Measurements from ENCODE around the gene HMMR.
"Not testable (repeated sequence)": the region's sequence is repeated elsewhere in the genome, so short reads cannot be mapped to it uniquely, and the experiment has no call there.

The HMMR gene, protein sequence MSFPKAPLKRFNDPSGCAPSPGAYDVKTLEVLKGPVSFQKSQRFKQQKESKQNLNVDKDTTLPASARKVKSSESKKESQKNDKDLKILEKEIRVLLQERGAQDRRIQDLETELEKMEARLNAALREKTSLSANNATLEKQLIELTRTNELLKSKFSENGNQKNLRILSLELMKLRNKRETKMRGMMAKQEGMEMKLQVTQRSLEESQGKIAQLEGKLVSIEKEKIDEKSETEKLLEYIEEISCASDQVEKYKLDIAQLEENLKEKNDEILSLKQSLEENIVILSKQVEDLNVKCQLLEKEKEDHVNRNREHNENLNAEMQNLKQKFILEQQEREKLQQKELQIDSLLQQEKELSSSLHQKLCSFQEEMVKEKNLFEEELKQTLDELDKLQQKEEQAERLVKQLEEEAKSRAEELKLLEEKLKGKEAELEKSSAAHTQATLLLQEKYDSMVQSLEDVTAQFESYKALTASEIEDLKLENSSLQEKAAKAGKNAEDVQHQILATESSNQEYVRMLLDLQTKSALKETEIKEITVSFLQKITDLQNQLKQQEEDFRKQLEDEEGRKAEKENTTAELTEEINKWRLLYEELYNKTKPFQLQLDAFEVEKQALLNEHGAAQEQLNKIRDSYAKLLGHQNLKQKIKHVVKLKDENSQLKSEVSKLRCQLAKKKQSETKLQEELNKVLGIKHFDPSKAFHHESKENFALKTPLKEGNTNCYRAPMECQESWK

GRCh38 chr5:163460562-163461171 is at the start of gene HMMR:
TSS of gene HMMR (plus strand) at chr5:163460632. CDS start at chr5:163460693, 61 bp downstream.
- no peak for DNase-seq (ENCODE audit: insufficient read length, low spot score)
- peak; percentile 31 for FAIRE-seq

GRCh38 chr5:163415673-163416072 is 44.8 kb upstream of the HMMR start:
- DNase-seq (ENCODE audit: insufficient read length, low spot score); FAIRE-seq: not testable (repeated sequence)

GRCh38 chr5:163424836-163425235 is 35.6 kb upstream of the HMMR start:
- FAIRE-seq, result no peak
- DNase-seq (ENCODE audit: insufficient read length, low spot score), result no peak

DNA sequence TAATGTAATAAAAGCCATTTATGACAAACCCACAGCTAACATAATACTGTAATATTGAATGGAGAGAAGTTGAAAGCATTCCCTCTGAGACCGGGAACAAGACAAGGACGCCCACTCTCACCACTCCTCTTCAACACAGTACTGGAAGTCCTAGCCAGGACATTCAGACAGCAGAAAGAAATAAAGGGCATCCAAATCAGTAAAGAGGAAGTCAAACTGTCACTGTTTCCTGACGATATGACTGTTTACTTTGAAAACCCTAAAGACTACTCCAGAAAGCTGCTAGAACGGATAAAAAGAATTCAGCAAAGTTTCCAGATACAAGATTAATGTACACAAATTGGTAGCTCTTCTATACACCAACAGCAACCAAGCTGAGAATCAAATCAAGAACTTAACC is 34.3 kb upstream of the HMMR start:
- DNase-seq (ENCODE audit: insufficient read length, low spot score); FAIRE-seq: not testable (repeated sequence)

DNA sequence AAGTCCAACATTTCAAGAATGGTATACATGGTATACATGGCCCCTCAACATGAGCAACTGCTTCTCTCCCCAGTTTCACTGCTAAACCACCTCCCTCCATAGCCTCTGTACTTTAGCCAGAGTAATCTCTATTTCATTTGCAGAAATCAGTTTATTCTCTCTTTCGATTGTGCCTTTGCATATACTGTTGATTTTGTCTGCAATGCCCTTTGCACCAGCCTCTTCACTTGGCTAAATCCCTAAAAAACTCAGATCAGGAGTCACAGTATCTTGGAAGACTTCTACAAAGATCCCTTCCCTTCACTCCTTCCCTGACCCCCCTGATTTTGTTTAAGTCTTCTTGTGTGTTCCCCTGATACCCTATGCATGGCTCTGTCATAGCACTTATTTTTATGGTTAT is 27.9 kb upstream of the HMMR start:
- FAIRE-seq, result no peak
- no peak for DNase-seq (ENCODE audit: insufficient read length, low spot score)

- FAIRE-seq, result no peak
These were observed 27.2 kb upstream of the HMMR start for GRCh38 chr5:163433271-163433670.

GRCh38 chr5:163434401-163434866 is 26.0 kb upstream of the HMMR start:
- DNase-seq (ENCODE audit: insufficient read length, low spot score), result no peak
- no peak for FAIRE-seq

More at GRCh38 chr5:163433271-163433670, 27.2 kb upstream of the HMMR start:
- DNase-seq (ENCODE audit: insufficient read length, low spot score), result no peak

GRCh38 chr5:163436515-163436914 is 23.9 kb upstream of the HMMR start:
- DNase-seq (ENCODE audit: insufficient read length, low spot score) (no peak), FAIRE-seq (no peak)

DNA sequence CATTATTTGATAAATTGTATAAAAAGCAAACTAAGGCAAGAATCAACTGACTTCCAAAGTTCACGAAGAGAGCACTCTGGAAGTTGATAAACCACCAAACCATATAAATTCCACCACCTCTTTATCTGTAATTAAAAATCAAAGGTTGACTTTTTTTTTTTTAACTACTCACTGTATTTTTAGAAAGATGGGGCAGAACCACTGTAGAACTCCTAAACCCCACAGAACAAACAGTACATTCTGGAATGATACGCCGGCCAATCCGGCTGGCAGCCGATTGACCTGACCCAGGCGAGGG is 23.5 kb upstream of the HMMR start:
- FAIRE-seq (no peak), DNase-seq (ENCODE audit: insufficient read length, low spot score) (no peak)

DNA sequence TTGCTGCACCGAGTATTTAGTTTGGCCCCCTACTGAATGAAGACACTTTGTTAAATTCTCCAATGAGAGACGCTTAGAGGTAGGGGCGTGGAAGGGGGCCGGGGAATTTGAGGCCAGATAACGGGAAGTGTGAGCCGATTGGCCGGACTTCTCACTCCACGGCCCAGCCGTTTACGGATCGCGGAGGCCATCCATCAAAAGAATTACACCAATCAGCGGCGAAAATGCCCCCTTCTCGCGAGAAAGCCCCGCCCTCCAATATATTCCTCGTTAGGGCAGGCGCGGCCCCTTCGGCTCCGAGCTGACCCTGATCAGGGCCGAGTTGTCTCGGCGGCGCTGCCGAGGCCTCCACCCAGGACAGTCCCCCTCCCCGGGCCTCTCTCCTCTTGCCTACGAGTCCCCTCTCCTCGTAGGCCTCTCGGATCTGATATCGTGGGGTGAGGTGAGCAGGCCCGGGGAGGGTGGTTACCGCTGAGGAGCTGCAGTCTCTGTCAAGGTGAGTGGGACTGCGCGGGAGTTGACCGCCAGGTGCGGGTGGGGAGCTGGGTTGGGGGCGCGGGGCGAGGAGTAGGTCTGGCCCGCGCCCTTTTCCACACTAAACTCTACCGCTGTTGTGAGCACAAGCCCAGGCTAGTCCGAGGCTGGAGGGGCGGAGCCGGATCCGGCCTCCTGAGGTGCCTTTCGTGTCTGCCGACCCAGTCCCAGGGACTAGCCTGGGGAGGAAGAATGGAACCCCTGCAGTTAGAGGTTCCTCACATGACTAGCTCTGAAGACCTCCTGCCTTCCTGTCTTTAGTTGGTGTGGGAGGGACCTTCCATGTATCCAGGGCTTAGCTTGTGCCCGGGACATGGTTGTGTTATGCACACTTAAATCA is 22.9 kb upstream of the HMMR start, which contains the start of gene CCNG1:
Gene CCNG1, plus strand, starts transcription at position 287 of the 874 bp plus-strand sequence. CDS start 1,662 bp downstream, outside the sequence.
- DNase-seq (ENCODE audit: insufficient read length, low spot score) (peak; percentile 67), FAIRE-seq (peak; percentile 99)

GRCh38 chr5:163439092-163439425 is 21.4 kb upstream of the HMMR start:
- peak; percentile 59 for FAIRE-seq
- no peak for DNase-seq (ENCODE audit: insufficient read length, low spot score)

DNA sequence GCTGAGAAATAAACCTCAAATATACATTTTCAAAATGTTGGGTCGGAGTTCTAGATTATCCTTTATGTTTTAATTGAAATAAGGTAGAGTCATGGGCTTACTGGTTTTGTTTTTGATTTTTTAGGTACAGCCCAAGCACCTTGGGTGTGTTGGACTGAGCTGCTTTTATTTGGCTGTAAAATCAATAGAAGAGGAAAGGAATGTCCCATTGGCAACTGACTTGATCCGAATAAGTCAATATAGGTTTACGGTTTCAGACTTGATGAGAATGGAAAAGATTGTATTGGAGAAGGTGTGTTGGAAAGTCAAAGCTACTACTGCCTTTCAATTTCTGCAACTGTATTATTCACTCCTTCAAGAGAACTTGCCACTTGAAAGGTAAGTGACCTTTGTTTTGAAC is 19.5 kb upstream of the HMMR start:
- FAIRE-seq (no peak), DNase-seq (ENCODE audit: insufficient read length, low spot score) (no peak)

DNA sequence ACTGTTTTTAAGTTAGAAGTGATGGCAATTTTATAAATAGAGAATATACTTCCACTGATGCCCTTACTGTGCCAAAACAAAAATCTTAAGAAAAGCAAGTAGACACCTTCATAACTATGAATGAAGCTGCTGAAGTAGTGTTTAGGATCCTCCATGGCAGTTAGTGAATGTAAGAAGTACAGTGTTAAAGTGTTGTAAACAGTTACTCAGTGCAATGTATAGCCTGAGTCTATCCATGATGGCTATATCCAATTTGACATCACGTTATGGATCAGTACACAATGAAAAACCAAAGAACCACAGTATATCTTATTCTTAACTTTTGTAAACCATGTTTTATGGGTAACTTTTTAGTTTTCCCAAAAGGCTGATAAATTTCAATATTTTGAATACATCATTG is 15.9 kb upstream of the HMMR start:
- DNase-seq (ENCODE audit: insufficient read length, low spot score), result no peak
- no peak for FAIRE-seq

GRCh38 chr5:163445345-163445744 is 15.1 kb upstream of the HMMR start:
- FAIRE-seq (no peak), DNase-seq (ENCODE audit: insufficient read length, low spot score) (no peak)

DNA sequence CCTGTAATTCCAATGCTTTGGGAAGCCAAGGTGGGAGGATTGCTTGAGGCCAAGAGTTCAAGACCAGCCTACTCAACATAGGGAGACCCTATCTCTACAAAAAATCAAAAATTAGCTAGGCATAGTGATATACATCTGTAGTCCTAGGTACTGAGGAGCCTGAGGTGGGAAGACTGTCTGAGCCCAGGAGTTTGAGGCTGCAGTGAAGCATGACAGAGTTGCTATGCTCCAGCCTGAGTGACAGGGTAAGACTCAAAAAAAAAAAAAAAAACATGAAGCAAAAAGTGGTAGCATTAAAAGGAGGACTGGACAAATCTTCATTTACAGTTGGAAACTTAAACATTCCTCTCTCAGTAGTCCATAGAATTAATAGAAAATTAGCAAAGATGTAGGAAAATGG is 13.2 kb upstream of the HMMR start:
- FAIRE-seq (no peak), DNase-seq (ENCODE audit: insufficient read length, low spot score) (no peak)

GRCh38 chr5:163447875-163448274 is 12.6 kb upstream of the HMMR start:
- FAIRE-seq, result no peak
- no peak for DNase-seq (ENCODE audit: insufficient read length, low spot score)

DNA sequence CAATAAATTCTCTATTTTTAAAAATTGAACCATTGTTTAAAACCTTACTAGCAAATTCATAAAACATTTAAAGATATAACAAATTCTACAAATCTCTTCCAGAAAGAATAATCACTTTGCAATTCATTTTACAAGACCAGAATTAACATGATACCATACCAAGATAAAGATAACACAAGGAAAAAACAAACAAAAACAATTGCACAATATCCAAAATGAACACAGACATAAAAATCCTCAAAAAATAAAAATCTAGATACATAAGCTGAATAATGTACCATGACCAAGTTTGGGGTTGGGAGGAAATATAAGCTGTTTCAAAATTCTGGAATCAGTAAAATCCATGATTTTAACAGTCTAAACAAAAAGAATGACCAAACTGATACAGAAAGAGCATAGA is 11.9 kb upstream of the HMMR start:
- DNase-seq (ENCODE audit: insufficient read length, low spot score) (no peak), FAIRE-seq (no peak)

DNA sequence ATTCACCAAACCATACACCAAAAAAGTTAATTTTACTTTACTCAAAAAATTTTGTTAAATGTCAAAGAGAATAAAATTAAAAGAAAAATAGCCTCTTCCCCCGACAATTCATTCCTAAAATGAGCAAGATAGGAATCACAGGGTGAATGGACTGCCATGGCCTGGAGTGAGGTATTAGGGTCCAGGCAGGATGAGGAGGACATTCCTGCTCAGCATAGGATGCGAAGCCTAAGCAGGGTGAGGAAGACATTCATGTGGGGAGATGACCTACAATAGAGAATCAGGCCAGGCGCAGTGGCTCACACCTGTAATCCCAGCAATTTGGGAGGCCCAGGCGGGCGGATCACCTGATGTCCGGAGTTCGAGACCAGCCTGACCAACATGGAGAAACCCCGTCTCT is 8.9 kb upstream of the HMMR start:
- FAIRE-seq, result no peak
- no peak for DNase-seq (ENCODE audit: insufficient read length, low spot score)

DNA sequence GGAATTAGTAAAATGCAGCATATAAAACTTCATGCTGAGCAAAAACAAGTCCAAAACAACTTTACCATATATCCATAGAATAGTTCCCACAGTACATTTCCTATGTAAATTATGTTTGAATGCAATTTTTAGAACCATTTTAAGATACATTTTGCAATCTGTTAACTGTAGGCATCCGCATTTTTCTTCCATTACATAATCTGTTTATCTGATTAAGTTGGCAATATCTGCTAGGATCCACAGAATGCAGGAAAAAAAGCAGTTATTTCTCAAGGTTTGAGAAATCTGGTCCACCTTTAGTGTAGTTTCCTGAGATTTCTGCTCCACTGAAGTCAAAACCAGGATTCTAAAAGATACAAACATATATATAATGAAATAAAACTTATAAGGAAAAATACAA is 6.7 kb upstream of the HMMR start:
- no peak for DNase-seq (ENCODE audit: insufficient read length, low spot score)

GRCh38 chr5:163455406-163455805 is 5.0 kb upstream of the HMMR start:
- DNase-seq (ENCODE audit: insufficient read length, low spot score); FAIRE-seq: not testable (repeated sequence)

More for the DNA sequence above, 6.7 kb upstream of the HMMR start:
- no peak for FAIRE-seq

Measured in GM19239 (cell line).